ENCODE results near the gene DCUN1D4.

GRCh38 chr4:51895816-51896408, 53.0 kb downstream of the DCUN1D4 start:
- TF ChIP-seq, protein P1, sequence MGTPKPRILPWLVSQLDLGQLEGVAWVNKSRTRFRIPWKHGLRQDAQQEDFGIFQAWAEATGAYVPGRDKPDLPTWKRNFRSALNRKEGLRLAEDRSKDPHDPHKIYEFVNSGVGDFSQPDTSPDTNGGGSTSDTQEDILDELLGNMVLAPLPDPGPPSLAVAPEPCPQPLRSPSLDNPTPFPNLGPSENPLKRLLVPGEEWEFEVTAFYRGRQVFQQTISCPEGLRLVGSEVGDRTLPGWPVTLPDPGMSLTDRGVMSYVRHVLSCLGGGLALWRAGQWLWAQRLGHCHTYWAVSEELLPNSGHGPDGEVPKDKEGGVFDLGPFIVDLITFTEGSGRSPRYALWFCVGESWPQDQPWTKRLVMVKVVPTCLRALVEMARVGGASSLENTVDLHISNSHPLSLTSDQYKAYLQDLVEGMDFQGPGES (IDR thresholded peaks at IDR 0.05; ENCODE audit: low read depth, low read length), result no peak
- TF ChIP-seq, protein P2, sequence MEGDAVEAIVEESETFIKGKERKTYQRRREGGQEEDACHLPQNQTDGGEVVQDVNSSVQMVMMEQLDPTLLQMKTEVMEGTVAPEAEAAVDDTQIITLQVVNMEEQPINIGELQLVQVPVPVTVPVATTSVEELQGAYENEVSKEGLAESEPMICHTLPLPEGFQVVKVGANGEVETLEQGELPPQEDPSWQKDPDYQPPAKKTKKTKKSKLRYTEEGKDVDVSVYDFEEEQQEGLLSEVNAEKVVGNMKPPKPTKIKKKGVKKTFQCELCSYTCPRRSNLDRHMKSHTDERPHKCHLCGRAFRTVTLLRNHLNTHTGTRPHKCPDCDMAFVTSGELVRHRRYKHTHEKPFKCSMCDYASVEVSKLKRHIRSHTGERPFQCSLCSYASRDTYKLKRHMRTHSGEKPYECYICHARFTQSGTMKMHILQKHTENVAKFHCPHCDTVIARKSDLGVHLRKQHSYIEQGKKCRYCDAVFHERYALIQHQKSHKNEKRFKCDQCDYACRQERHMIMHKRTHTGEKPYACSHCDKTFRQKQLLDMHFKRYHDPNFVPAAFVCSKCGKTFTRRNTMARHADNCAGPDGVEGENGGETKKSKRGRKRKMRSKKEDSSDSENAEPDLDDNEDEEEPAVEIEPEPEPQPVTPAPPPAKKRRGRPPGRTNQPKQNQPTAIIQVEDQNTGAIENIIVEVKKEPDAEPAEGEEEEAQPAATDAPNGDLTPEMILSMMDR (IDR thresholded peaks at IDR 0.05), result peak; percentile 90
- TF ChIP-seq EZH2phosphoT487 (IDR thresholded peaks at IDR 0.05; ENCODE audit: borderline replicate concordance, low read depth) (no peak), FOXM1 (IDR thresholded peaks at IDR 0.05; ENCODE audit: low read depth) (no peak), POLR2AphosphoS5 (IDR thresholded peaks at IDR 0.05; ENCODE audit: low read depth, low read length) (no peak), MXI1 (IDR thresholded peaks at IDR 0.05; ENCODE audit: low read depth, low read length) (no peak), RAD21 (IDR thresholded peaks at IDR 0.05; ENCODE audit: low read length) (peak; percentile 65), FOXJ3 (CRISPR knock-in tag; IDR thresholded peaks at IDR 0.05) (no peak), RFX5 (IDR thresholded peaks at IDR 0.05; ENCODE audit: low read length) (no peak), CHD2 (IDR thresholded peaks at IDR 0.05; ENCODE audit: low read length, partially characterized antibody) (no peak), SIN3A (IDR thresholded peaks at IDR 0.05; ENCODE audit: borderline replicate concordance, low read depth, low read length) (no peak), EP300 (IDR thresholded peaks at IDR 0.05; ENCODE audit: borderline replicate concordance in 1 of 2, low read depth in 1 of 2, low read length in 1 of 2) (no peak)
- TF ChIP-seq, protein P3, sequence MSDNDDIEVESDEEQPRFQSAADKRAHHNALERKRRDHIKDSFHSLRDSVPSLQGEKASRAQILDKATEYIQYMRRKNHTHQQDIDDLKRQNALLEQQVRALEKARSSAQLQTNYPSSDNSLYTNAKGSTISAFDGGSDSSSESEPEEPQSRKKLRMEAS (IDR thresholded peaks at IDR 0.05; ENCODE audit: low read depth), result no peak
